ENCODE measurements around the gene MYO3B.

GRCh38 chr2:170255971-170256370 is 78.0 kb downstream of the MYO3B start:
- TF ChIP-seq CTCF (IDR thresholded peaks at IDR 0.05) (no peak), ZNF317 (CRISPR knock-in tag; IDR thresholded peaks at IDR 0.05; ENCODE audit: borderline replicate concordance, low read depth) (no peak)

Data from WTC11 (cell line).